ENCODE measurements around the gene TMEM150B. TPM values are rescaled to one million over a fixed set of nuclear protein-coding genes. Genes with fewer than 3 reads are reported as not detected.

TMEM150B gene
- total and polyA plus RNA-seq, 4 donors = 0.81 to 3.3 (median 2.0) TPM

DNA sequence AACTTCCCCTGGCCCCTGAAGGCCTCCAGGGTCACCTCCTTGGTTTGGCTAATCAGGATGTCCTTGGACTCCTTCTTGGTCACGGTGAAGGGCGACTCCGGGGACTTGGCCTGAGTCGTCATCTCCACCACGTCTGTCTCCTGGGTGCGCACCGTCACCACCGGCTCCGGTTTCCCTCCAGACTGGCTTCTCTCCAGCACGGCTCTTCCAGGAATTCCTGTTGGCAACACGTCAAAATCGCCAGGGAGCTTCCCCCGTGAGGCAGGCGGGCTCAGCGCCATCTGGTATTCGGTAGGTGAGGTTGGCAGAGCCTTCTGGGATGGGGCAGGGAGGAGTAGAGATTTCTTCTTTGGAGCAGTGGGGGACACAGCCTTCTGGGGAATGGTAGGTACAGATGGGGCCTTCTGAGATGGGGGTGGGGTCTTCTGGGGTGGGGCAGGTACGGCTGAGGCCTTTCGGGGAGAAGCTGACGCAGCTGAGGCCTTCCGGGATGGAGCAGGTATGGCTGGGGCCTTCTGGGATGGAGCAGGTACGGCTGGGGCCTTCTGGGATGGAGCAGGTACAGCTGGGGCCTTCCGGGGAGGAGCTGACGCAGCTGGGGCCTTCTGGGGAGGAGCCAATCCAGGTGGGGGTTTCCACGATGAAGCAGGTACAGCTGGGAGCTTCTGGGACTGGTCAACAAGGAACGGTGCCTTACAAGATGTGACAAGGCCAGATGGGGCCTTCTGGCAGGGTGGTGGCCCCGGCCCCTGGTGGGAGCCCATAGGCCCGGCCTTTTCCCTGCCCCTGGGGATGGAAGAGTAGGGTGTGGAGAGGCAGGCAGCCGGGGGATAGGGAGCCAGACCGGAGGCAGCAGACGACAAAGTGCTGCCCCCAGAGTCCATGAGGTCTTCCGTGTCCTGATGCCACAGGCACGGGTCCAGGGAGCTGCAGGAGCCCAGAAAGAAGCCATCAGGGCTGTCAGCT is 34.1 kb upstream of the TMEM150B start:
- 80% methylated on average over 32 of the region's 32 CpGs for WGBS
- no peak for DNase-seq (ENCODE audit: low spot score)
- Histone ChIP-seq H3K4me1 (ENCODE audit: control insufficient read depth in 4 of 4, insufficient read depth in 4 of 4, low read length in 3 of 4) (no peaks in the 10 kb centered on the region), H3K27me3 (ENCODE audit: control insufficient read depth in 4 of 4, insufficient read depth in 4 of 4, low read length in 3 of 4) (peaks cover 0 to 3% (median 0%) of the 10 kb centered on the region in 4 donors), H3K27ac (ENCODE audit: low read depth in 1 of 2, low read length in 2 of 2) (no peak overlapping the region), H3K4me3 (ENCODE audit: low read depth in 1 of 3, low read length in 3 of 3) (no peak overlapping the region), H3K36me3 (ENCODE audit: control insufficient read depth in 4 of 4, insufficient read depth in 3 of 4, low read depth in 1 of 4, low read length in 3 of 4) (no peaks in the 10 kb centered on the region), H3K9ac (ENCODE audit: low read depth in 1 of 2, low read length in 2 of 2) (no peak overlapping the region), H3K9me3 (ENCODE audit: control insufficient read depth in 4 of 4, low read length in 3 of 4) (no peaks in the 10 kb centered on the region)
- TF ChIP-seq, protein P1, sequence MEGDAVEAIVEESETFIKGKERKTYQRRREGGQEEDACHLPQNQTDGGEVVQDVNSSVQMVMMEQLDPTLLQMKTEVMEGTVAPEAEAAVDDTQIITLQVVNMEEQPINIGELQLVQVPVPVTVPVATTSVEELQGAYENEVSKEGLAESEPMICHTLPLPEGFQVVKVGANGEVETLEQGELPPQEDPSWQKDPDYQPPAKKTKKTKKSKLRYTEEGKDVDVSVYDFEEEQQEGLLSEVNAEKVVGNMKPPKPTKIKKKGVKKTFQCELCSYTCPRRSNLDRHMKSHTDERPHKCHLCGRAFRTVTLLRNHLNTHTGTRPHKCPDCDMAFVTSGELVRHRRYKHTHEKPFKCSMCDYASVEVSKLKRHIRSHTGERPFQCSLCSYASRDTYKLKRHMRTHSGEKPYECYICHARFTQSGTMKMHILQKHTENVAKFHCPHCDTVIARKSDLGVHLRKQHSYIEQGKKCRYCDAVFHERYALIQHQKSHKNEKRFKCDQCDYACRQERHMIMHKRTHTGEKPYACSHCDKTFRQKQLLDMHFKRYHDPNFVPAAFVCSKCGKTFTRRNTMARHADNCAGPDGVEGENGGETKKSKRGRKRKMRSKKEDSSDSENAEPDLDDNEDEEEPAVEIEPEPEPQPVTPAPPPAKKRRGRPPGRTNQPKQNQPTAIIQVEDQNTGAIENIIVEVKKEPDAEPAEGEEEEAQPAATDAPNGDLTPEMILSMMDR (IDR thresholded peaks at IDR 0.05; ENCODE audit: low read depth, low read length, missing input control) = no peak
- no peak for TF ChIP-seq EGR1 (IDR thresholded peaks at IDR 0.05; ENCODE audit: low read depth in 2 of 2)
- TF ChIP-seq HNF4G (IDR thresholded peaks at IDR 0.05) = no peak
- TF ChIP-seq FOXA1 (IDR thresholded peaks at IDR 0.05) = no peak
- no peak for TF ChIP-seq ATF3 (IDR thresholded peaks at IDR 0.05)
- TF ChIP-seq HNF4A (conservative IDR thresholded peaks at IDR 0.05) = no peak
- TF ChIP-seq RAD21 (IDR thresholded peaks at IDR 0.05) = no peak
- no peak for TF ChIP-seq NR2F2 (IDR thresholded peaks at IDR 0.05)
- no peak for TF ChIP-seq YY1 (IDR thresholded peaks at IDR 0.05)
- TF ChIP-seq, protein P2, sequence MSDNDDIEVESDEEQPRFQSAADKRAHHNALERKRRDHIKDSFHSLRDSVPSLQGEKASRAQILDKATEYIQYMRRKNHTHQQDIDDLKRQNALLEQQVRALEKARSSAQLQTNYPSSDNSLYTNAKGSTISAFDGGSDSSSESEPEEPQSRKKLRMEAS (IDR thresholded peaks at IDR 0.05) = no peak
- no peak for TF ChIP-seq RXRA (IDR thresholded peaks at IDR 0.05)
- TF ChIP-seq JUND (IDR thresholded peaks at IDR 0.05) = no peak
- TF ChIP-seq FOXA2 (IDR thresholded peaks at IDR 0.05) = no peak
- TF ChIP-seq, protein P3, sequence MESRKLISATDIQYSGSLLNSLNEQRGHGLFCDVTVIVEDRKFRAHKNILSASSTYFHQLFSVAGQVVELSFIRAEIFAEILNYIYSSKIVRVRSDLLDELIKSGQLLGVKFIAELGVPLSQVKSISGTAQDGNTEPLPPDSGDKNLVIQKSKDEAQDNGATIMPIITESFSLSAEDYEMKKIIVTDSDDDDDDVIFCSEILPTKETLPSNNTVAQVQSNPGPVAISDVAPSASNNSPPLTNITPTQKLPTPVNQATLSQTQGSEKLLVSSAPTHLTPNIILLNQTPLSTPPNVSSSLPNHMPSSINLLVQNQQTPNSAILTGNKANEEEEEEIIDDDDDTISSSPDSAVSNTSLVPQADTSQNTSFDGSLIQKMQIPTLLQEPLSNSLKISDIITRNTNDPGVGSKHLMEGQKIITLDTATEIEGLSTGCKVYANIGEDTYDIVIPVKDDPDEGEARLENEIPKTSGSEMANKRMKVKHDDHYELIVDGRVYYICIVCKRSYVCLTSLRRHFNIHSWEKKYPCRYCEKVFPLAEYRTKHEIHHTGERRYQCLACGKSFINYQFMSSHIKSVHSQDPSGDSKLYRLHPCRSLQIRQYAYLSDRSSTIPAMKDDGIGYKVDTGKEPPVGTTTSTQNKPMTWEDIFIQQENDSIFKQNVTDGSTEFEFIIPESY (IDR thresholded peaks at IDR 0.05) = no peak
- TF ChIP-seq, protein P4, sequence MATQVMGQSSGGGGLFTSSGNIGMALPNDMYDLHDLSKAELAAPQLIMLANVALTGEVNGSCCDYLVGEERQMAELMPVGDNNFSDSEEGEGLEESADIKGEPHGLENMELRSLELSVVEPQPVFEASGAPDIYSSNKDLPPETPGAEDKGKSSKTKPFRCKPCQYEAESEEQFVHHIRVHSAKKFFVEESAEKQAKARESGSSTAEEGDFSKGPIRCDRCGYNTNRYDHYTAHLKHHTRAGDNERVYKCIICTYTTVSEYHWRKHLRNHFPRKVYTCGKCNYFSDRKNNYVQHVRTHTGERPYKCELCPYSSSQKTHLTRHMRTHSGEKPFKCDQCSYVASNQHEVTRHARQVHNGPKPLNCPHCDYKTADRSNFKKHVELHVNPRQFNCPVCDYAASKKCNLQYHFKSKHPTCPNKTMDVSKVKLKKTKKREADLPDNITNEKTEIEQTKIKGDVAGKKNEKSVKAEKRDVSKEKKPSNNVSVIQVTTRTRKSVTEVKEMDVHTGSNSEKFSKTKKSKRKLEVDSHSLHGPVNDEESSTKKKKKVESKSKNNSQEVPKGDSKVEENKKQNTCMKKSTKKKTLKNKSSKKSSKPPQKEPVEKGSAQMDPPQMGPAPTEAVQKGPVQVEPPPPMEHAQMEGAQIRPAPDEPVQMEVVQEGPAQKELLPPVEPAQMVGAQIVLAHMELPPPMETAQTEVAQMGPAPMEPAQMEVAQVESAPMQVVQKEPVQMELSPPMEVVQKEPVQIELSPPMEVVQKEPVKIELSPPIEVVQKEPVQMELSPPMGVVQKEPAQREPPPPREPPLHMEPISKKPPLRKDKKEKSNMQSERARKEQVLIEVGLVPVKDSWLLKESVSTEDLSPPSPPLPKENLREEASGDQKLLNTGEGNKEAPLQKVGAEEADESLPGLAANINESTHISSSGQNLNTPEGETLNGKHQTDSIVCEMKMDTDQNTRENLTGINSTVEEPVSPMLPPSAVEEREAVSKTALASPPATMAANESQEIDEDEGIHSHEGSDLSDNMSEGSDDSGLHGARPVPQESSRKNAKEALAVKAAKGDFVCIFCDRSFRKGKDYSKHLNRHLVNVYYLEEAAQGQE (IDR thresholded peaks at IDR 0.05) = no peak
- TF ChIP-seq GABPA (IDR thresholded peaks at IDR 0.05 in 1 of 2, conservative IDR thresholded peaks at IDR 0.05 in 1 of 2) = no peak
- no peak for TF ChIP-seq SP1 (IDR thresholded peaks at IDR 0.05)
- no peak for TF ChIP-seq TAF1 (conservative IDR thresholded peaks at IDR 0.05)
